Measurements from ENCODE around the gene OR4K2. TPM values are rescaled to one million over a fixed set of nuclear protein-coding genes. Genes with fewer than 3 reads are reported as not detected.

OR4K2 gene
- total RNA-seq, 2 donors from 2014 or later: not detected

DNA sequence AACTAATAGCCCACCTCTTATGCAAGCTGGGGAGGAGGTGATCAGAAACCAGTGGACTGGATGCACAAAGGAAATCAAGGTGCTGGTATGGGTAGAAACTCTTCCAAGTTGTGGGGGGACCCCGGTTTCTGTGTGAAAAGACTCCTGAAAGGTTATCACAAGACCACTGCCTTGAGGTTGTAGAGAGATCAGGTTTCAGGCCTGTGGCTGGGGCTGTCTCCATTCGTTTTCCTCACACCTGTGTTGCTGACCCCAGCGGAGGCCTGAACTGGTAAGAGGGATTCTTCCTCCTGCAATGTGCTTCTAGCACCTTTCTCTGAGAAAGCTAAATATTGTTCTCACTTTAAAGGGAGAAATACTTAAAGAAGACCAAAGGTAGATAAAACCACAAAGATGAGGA is 36.2 kb downstream of the OR4K2 start:
- H3K27me3 Mint-ChIP-seq: no peaks in the 10 kb centered on the region
- H3K27ac Mint-ChIP-seq: no peak overlapping the region
- no peaks in the 10 kb centered on the region for H3K36me3 Mint-ChIP-seq (ENCODE audit: low read depth)
- no peak for DNase-seq
- H3K4me1 Mint-ChIP-seq: no peaks in the 10 kb centered on the region
- no peak overlapping the region for H3K4me3 Mint-ChIP-seq
- ATAC-seq: no peak
- no peaks in the 10 kb centered on the region for H3K9me3 ChIP-seq (ENCODE audit: control insufficient read depth, low read length, poor library complexity, severe bottlenecking)

DNA sequence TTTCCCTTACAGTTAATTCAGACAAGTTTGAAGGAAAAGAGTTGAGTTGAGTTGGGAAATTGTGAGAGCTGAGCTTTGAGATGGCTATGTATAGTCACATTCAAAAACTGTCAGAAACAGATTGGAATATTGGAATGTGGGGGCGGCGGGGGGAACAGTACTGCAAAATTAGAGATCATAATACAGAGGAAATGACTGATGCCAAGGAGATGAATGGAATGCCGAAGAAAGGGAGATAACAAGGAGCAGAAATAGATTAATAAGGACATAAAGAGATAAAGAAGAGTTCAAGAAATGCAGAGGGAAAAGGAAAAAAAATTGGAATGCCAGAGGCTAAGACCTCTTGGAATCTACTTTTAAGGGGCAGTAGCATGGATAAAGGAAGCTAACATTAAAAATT is 42.3 kb downstream of the OR4K2 start:
- Mint-ChIP-seq H3K4me3 (no peak overlapping the region), H3K27ac (no peak overlapping the region), H3K4me1 (no peaks in the 10 kb centered on the region), H3K36me3 (ENCODE audit: low read depth) (no peaks in the 10 kb centered on the region), H3K27me3 (no peaks in the 10 kb centered on the region)
- ATAC-seq: no peak
- no peaks in the 10 kb centered on the region for H3K9me3 ChIP-seq (ENCODE audit: control insufficient read depth, low read length, poor library complexity, severe bottlenecking)
- DNase-seq: no peak

GRCh38 chr14:19917955-19918518 is 43.1 kb downstream of the OR4K2 start:
- H3K4me3 Mint-ChIP-seq: no peak overlapping the region

GRCh38 chr14:19918553-19919264 is 43.8 kb downstream of the OR4K2 start:
- no peaks in the 10 kb centered on the region for H3K4me1 Mint-ChIP-seq
- ATAC-seq (no peak), DNase-seq (no peak)
- H3K4me3 Mint-ChIP-seq: no peak overlapping the region
- H3K27ac Mint-ChIP-seq: no peak overlapping the region
- H3K27me3 Mint-ChIP-seq: no peaks in the 10 kb centered on the region
- H3K36me3 Mint-ChIP-seq (ENCODE audit: low read depth): no peaks in the 10 kb centered on the region
- no peaks in the 10 kb centered on the region for H3K9me3 ChIP-seq (ENCODE audit: control insufficient read depth, low read length, poor library complexity, severe bottlenecking)

More at GRCh38 chr14:19917955-19918518, 43.1 kb downstream of the OR4K2 start:
- DNase-seq (no peak), ATAC-seq (no peak)
- H3K36me3 Mint-ChIP-seq (ENCODE audit: low read depth): no peaks in the 10 kb centered on the region
- no peak overlapping the region for H3K27ac Mint-ChIP-seq
- H3K27me3 Mint-ChIP-seq: no peaks in the 10 kb centered on the region
- H3K4me1 Mint-ChIP-seq: no peaks in the 10 kb centered on the region
- H3K9me3 ChIP-seq (ENCODE audit: control insufficient read depth, low read length, poor library complexity, severe bottlenecking): no peaks in the 10 kb centered on the region

DNA sequence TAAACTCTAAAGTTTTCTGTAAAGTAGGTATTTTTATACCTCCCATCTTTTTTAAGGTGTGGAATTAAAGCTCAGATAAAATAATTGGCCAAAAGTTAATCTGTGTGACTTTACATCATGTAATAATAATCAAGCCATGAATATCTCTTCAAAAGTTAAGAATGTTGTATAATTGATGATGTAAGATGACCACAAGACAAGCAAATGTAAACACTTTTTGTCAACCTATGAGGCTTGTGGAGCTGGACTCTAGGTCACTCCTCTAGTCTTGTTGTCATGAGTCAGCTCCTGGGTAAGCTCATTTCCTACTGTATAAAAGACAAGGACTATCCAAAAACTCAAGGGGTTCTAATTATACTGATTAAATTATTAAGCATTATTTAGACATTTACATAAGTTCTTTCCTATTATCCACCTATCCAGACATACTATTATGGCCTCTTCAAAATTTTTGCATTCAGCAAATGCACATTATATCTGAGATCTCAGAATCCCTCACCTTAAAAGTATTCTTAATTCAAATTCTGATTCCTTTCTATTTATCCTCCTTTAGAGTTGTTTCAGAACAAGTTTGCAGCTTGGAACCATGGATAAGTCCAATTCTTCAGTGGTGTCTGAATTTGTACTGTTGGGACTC is 45.2 kb downstream of the OR4K2 start, which contains the start of gene OR4K5:
Gene OR4K5 (plus strand): TSS at position 587 of the 637 bp plus-strand sequence. CDS start 0 bp downstream, at position 587.
- Mint-ChIP-seq H3K4me3 (no peak within 1 kb of the TSS), H3K36me3 (ENCODE audit: low read depth) (no peaks in the 10 kb centered on the region), H3K27me3 (no peaks in the 10 kb centered on the region), H3K4me1 (no peaks in the 10 kb centered on the region), H3K27ac (no peak within 1 kb of the TSS)
- H3K9me3 ChIP-seq (ENCODE audit: control insufficient read depth, low read length, poor library complexity, severe bottlenecking): no peaks in the 10 kb centered on the region
- DNase-seq: no peak
- no peak for ATAC-seq

DNA sequence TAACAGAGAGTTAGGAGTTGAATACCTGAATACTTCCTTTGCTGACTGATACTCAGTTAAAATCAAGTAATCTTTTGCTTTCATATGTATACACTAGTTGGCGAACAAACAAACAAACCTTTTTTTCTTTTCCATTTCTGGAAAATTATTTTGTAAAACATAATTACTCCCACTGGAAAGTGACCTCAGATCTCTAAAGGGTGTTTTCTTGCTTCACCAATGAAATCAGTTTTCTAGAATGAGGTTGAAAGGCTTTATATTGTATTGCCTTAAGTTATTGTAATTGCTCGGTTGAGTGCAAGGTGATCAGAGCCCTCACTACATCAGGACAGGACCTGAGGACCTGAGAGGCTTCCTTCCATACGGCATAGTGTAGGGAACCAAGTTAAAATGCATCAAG is 55.7 kb downstream of the OR4K2 start, which contains the start of gene OR4K1:
Gene OR4K1 (plus strand): TSS at position 301 of the 400 bp plus-strand sequence. CDS start 4,750 bp downstream, outside the sequence.
- no peaks in the 10 kb centered on the region for H3K36me3 Mint-ChIP-seq (ENCODE audit: low read depth)
- H3K4me1 Mint-ChIP-seq: no peaks in the 10 kb centered on the region
- H3K4me3 Mint-ChIP-seq: no peak within 1 kb of the TSS
- ATAC-seq (no peak), DNase-seq (no peak)
- no peak within 1 kb of the TSS for H3K27ac Mint-ChIP-seq
- no peaks in the 10 kb centered on the region for H3K27me3 Mint-ChIP-seq
- H3K9me3 ChIP-seq (ENCODE audit: control insufficient read depth, low read length, poor library complexity, severe bottlenecking): no peaks in the 10 kb centered on the region

Other genes with a start within 250 kb of the OR4K2 start
- not detected for gene OR11H2, start 161.3 kb upstream of the OR4K2 start, total RNA-seq
- gene OR4Q3, start 131.6 kb upstream of the OR4K2 start, total RNA-seq: not detected
- gene OR4M1, start 101.6 kb upstream of the OR4K2 start, total RNA-seq: not detected
- not detected for gene OR4N2, start 71.4 kb upstream of the OR4K2 start, total RNA-seq
- not detected for gene OR4K5, start 45.5 kb downstream of the OR4K2 start, total RNA-seq
- gene OR4K1, start 55.8 kb downstream of the OR4K2 start, total RNA-seq: not detected
- gene OR4K15, start 100.4 kb downstream of the OR4K2 start, total RNA-seq: not detected
- gene OR4Q2, start 127.0 kb downstream of the OR4K2 start, total RNA-seq: not detected
- not detected for gene OR4K14, start 144.2 kb downstream of the OR4K2 start, total RNA-seq
- not detected for gene OR4K13, start 160.9 kb downstream of the OR4K2 start, total RNA-seq
- gene OR4L1, start 184.9 kb downstream of the OR4K2 start, total RNA-seq: not detected
- gene OR4K17, start 235.6 kb downstream of the OR4K2 start, total RNA-seq: not detected